SK-N-SH (cell line): ENCODE measurements around the gene OBSCN.

ENCODE experiments used
- PBX3 ChIP-seq: IDR thresholded peaks from 2 replicates; pipeline ENCODE4; 2012
- TEAD4 ChIP-seq: IDR thresholded peaks from 2 replicates; pipeline ENCODE4 v1.4.0; 2012; ENCODE audit warnings: mild to moderate bottlenecking, borderline replicate concordance; ENCODE audit not compliant: insufficient read depth
- TF ChIP-seq, protein P1 (sequence below): fragments of 200-600 bp; sonication (generic); IDR thresholded peaks from 2 replicates; pipeline ENCODE4 v1.6.1; 2017; ENCODE audit warnings: antibody characterized with exemption, mild to moderate bottlenecking, moderate library complexity

DNA sequence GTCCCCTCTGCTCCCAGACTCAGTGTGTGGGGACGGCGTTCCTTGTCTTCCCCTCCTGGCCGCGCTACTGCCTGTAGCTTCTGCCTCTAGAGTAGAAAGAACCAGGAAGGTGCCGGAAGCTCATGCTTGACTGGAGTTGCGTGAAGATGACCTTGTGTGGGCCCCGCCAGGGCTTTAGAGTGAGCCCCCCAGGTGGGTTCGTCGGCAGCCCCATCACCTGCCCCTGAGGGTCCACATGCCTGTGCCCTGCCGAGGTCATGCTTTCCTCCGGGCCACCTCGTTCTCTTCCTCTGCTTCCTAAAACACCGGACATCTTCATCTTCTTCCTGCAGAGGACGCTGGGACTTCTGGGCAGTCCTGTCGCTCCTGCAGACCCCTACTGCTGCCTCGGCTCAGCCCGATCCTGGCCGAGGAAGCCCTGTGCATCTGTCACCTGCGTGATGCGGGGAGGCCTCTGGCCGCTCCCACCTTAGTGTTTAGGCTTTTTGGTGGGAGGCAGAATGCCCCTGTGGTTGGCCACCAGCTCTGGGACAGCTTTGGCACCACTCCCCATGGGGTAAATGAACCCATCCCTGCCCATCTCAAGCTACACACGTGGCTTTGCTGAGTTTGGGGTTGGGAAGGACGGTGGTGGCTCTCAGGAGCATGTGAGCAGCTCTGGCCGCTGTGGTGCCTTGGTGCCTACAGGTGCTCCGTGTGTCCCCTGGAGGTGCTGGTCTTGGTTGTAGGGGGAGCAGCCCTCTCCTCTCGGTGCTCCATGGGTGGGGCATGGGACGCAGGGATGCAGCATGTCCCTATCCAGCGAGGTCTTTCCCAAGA lies 12.3 kb downstream of the OBSCN start:
- no peak for TF ChIP-seq TEAD4
- TF ChIP-seq, protein P1, sequence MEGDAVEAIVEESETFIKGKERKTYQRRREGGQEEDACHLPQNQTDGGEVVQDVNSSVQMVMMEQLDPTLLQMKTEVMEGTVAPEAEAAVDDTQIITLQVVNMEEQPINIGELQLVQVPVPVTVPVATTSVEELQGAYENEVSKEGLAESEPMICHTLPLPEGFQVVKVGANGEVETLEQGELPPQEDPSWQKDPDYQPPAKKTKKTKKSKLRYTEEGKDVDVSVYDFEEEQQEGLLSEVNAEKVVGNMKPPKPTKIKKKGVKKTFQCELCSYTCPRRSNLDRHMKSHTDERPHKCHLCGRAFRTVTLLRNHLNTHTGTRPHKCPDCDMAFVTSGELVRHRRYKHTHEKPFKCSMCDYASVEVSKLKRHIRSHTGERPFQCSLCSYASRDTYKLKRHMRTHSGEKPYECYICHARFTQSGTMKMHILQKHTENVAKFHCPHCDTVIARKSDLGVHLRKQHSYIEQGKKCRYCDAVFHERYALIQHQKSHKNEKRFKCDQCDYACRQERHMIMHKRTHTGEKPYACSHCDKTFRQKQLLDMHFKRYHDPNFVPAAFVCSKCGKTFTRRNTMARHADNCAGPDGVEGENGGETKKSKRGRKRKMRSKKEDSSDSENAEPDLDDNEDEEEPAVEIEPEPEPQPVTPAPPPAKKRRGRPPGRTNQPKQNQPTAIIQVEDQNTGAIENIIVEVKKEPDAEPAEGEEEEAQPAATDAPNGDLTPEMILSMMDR = no peak
- TF ChIP-seq PBX3 = no peak
